ENCODE results near the gene VIPAS39.

DNA sequence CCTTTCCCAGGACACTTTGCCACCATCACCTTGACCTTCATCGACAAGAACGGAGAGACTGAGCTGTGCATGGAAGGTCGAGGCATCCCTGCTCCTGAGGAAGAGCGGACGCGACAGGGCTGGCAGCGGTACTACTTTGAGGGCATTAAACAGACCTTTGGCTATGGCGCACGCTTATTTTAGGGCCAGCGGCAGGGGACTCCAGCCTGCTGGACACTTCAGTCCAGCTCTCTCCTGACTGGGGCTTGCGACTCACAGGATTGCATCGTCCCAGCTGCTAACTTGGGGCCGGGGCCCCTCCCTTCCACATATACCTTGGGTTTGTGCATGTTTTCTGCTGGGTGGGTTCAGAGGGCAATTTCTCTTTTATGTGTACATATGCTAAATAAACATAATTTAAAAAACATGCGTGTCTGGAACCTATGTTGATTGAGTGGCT lies 11.7 kb upstream of the VIPAS39 start:
- TF ChIP-seq, protein P1, sequence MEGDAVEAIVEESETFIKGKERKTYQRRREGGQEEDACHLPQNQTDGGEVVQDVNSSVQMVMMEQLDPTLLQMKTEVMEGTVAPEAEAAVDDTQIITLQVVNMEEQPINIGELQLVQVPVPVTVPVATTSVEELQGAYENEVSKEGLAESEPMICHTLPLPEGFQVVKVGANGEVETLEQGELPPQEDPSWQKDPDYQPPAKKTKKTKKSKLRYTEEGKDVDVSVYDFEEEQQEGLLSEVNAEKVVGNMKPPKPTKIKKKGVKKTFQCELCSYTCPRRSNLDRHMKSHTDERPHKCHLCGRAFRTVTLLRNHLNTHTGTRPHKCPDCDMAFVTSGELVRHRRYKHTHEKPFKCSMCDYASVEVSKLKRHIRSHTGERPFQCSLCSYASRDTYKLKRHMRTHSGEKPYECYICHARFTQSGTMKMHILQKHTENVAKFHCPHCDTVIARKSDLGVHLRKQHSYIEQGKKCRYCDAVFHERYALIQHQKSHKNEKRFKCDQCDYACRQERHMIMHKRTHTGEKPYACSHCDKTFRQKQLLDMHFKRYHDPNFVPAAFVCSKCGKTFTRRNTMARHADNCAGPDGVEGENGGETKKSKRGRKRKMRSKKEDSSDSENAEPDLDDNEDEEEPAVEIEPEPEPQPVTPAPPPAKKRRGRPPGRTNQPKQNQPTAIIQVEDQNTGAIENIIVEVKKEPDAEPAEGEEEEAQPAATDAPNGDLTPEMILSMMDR (IDR thresholded peaks at IDR 0.05): no peak
- no peak for TF ChIP-seq POLR2A (IDR thresholded peaks at IDR 0.05)
